Thyroid gland (tissue), 4 donors: ENCODE measurements around the gene TRAF3IP1. TPM values are rescaled to one million over a fixed set of nuclear protein-coding genes. Genes with fewer than 3 reads are reported as not detected.

Source experiments
- DNase-seq, 2 donors: peaks; one replicate each; pipeline ENCODE4 v3.0.0-alpha.2; 2019
- H3K27ac ChIP-seq, 3 donors: fragments of 200-600 bp; sonication (generic); 1 replicate in 2 of 3; 2 replicates in 1 of 3; pipeline ENCODE4 v1.5.1; 2016 to 2019; ENCODE audit warnings: mild to moderate bottlenecking in 1 of 3, moderate library complexity in 1 of 3
- H3K27me3 ChIP-seq: fragments of 200-600 bp; sonication (generic); one replicate; pipeline ENCODE4 v1.5.1; 2019
- H3K36me3 ChIP-seq, 2 donors: fragments of 200-600 bp; sonication (generic); one replicate each; pipeline ENCODE4 v1.5.1; 2016 to 2019
- H3K4me1 ChIP-seq, 2 donors: fragments of 200-600 bp; sonication (generic); one replicate each; pipeline ENCODE4 v1.5.1; 2017 to 2019
- H3K4me3 ChIP-seq, 3 donors: fragments of 200-600 bp; sonication (generic); replicated peaks in 1 of 3; 1 replicate in 2 of 3; 2 replicates in 1 of 3; pipeline ENCODE4 v1.5.1; 2016; ENCODE audit warnings: mild to moderate bottlenecking in 1 of 3
- H3K9me3 ChIP-seq: fragments of 200-600 bp; sonication (generic); one replicate; pipeline ENCODE4 v1.5.1; 2017
- POLR2A ChIP-seq, 2 donors: fragments of 450-650 bp; IDR thresholded peaks; one replicate each; pipeline ENCODE4 v1.6.1; 2017; ENCODE audit warnings: antibody characterized with exemption in 2 of 2, mild to moderate bottlenecking in 2 of 2, moderate library complexity in 1 of 2
- WGBS, 2 donors: methylation state at CpG; one replicate each; pipeline ENCODE4 v1.1.5; 2017; 5-methylcytosine and 5-hydroxymethylcytosine counted together
- intact Hi-C: fragments of 100-400 bp; cut with DNase I; formaldehyde crosslinking; loops from one replicate; pipeline ENCODE4 v1.15.1; 2023
- total RNA-seq, 4 donors: library from RNA; depleted of rRNA; stranded (reverse); fragments of >200 nt; gene quantifications; one replicate each; pipeline ENCODE4 v1.2.3, GENCODE V29; 2016
- TF ChIP-seq, protein P1 (sequence below), 6 experiments: fragments of 200-600 bp in 3 of 6; fragments of 450-650 bp in 3 of 6; sonication (generic) in 3 of 6; IDR thresholded peaks; one replicate each; pipeline ENCODE4 v1.5.1; 2016 to 2019; ENCODE audit warnings: antibody characterized with exemption in 6 of 6, mild to moderate bottlenecking in 2 of 6, inconsistent platforms in 1 of 6, moderate library complexity in 1 of 6

TRAF3IP1 gene
- total RNA-seq, 4 donors from 2014 or later, result 19.5 to 24.7 (median 22.2) TPM

DNA sequence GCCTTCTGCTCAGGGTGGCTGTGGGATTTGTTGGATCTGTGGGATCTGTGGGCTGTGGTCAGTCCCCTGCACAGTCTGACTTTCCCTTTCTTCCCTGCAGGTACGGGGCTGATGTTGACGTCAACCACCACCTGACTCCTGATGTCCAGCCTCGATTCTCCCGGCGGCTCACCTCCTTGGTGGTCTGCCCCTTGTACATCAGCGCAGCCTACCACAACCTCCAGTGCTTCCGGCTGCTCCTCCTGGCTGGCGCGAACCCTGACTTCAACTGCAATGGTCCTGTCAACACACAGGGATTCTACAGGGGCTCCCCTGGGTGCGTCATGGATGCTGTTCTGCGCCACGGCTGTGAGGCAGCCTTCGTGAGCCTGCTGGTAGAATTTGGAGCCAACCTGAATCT is 123.9 kb downstream of the TRAF3IP1 start:
- Histone ChIP-seq H3K4me1 (peaks cover 0 to under 1% of the 10 kb centered on the region in 2 donors), H3K4me3 (no peak overlapping the region), H3K36me3 (peaks cover 30 to 39% of the 10 kb centered on the region in 2 donors), H3K9me3 (no peaks in the 10 kb centered on the region), H3K27ac (no peak overlapping the region), H3K27me3 (no peaks in the 10 kb centered on the region)
- DNase-seq, result no peak
- TF ChIP-seq POLR2A (IDR thresholded peaks at IDR 0.05), result no peak
- TF ChIP-seq, protein P1, sequence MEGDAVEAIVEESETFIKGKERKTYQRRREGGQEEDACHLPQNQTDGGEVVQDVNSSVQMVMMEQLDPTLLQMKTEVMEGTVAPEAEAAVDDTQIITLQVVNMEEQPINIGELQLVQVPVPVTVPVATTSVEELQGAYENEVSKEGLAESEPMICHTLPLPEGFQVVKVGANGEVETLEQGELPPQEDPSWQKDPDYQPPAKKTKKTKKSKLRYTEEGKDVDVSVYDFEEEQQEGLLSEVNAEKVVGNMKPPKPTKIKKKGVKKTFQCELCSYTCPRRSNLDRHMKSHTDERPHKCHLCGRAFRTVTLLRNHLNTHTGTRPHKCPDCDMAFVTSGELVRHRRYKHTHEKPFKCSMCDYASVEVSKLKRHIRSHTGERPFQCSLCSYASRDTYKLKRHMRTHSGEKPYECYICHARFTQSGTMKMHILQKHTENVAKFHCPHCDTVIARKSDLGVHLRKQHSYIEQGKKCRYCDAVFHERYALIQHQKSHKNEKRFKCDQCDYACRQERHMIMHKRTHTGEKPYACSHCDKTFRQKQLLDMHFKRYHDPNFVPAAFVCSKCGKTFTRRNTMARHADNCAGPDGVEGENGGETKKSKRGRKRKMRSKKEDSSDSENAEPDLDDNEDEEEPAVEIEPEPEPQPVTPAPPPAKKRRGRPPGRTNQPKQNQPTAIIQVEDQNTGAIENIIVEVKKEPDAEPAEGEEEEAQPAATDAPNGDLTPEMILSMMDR (IDR thresholded peaks at IDR 0.05), result no peak
- intact Hi-C loops, result no loop called here
- WGBS, 2 donors, result 93 to 98% methylated on average over 13 of the region's 13 CpGs

DNA sequence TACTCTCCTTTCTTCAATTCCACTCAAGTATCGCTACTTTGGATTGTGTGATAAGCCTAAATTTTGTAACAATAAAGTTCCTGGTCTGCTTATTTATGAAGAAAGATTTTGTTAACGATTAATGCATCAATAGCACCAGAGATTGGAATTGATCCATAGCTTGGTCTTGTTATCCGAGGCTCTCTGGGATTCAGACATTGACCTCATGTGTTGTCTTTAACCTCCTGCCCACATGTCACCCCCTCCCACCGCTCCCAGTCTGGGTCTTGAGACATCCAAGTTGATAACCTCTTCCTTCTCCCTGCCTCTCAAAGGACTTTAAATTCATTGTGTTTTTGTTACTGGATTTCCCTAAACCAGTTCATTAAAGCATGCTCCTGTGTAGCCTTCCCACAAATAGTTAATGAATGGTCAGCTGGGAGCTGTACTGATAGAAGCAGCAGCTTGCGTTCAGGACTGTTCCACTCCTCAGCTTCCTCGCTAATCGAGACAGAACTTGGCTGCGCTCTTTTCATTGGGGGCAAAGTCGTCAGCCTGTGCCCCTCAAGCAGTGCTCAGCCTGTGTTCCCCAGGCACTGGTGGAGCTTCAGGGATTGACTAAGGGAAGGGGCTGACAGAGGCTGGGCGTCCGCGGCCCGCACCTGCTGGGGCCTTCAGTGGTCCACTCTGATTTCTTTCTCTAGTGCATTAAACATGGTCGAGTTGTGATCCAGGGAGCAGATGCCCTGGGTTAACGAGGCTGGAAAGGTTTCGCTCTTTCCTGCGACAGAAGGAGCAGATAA is 125.3 kb downstream of the TRAF3IP1 start:
- intact Hi-C loops, result no loop called here
- no peak overlapping the region for H3K4me3 ChIP-seq
- no peak for TF ChIP-seq POLR2A (IDR thresholded peaks at IDR 0.05)
- TF ChIP-seq, protein P1 (IDR thresholded peaks at IDR 0.05), result no peak
- H3K36me3 ChIP-seq, result peaks cover 30 to 41% of the 10 kb centered on the region in 2 donors
- no peaks in the 10 kb centered on the region for H3K27me3 ChIP-seq
- no peak overlapping the region for H3K27ac ChIP-seq
- WGBS, 2 donors, result 90 to 92% methylated on average over 17 of the region's 17 CpGs
- no peaks in the 10 kb centered on the region for H3K9me3 ChIP-seq
- H3K4me1 ChIP-seq, result no peaks in the 10 kb centered on the region
- no peak for DNase-seq

DNA sequence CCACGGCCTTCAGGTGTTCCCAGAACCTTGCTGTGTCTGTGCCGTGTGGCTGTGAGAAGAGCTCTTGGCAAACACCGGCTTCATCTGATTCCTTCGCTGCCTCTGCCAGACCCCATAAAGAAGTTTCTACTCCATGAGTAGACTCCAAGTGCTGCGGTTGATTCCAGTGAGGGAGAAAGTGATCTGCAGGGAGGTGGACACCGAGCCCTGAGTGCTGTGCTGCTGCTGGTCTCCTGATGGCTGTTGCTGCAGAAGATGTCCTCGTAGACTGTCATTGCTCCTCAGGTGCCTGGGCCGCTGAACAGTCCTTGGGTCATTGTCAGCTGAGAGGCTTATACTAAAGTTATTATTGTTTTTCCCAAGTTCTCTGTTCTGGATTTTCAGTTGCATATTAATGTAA is 126.1 kb downstream of the TRAF3IP1 start:
- peaks cover 30 to 42% of the 10 kb centered on the region in 2 donors for H3K36me3 ChIP-seq
- no peak for DNase-seq
- no peaks in the 10 kb centered on the region for H3K27me3 ChIP-seq
- TF ChIP-seq, protein P1 (IDR thresholded peaks at IDR 0.05), result no peak
- TF ChIP-seq POLR2A (IDR thresholded peaks at IDR 0.05), result no peak
- no peaks in the 10 kb centered on the region for H3K9me3 ChIP-seq
- intact Hi-C loops, result no loop called here
- H3K4me1 ChIP-seq, result no peaks in the 10 kb centered on the region
- 96 to 97% methylated on average over 8 of the region's 8 CpGs for WGBS, 2 donors
- no peak overlapping the region for H3K4me3 ChIP-seq
- no peak overlapping the region for H3K27ac ChIP-seq

DNA sequence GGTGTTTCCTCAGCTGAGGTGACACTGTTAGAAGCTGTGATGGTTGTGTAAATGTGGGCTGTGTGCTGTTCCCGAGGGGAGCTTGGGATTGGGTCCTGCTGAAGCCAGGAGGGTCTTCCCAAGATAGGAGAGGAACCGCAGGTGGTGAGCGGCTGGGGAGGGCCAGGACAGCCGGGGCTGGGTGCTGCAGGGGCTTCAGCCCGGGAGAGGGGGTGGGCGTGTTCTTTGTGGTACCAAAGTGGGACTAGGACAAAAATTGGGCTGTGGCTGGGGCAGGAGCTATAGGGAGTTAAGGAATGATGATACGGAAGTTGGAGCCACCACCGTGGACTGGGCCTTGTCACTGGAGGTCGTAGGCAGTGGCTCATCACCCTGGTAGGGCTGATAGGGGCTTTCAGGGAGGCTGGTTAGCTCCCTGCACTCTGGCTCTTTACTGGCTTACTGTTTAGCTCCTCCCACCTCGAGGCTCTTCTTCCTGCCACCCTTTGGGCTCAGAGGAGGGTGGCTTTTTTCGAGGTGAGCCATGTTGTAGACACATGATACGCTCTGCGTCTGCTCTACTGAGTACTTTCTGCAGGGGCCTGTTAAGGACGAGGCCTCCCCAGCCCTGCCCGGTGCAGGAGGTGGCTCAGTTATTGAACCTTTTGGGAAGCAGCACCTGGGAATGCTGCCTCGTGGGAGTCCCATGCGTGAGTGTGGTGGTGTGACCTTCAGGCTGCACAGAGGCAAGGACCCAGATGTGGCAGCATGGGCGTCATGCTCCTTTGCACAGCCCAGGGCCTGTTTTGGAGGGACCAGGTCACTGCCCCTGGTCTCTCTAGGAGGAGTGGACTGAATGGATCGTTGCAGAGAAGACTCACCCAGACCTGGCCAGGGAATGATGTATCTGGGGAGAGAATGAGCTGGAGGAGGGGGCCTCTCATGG is 128.0 kb downstream of the TRAF3IP1 start:
- DNase-seq, result no peak
- no peak overlapping the region for H3K27ac ChIP-seq
- TF ChIP-seq, protein P1 (IDR thresholded peaks at IDR 0.05), result no peak
- TF ChIP-seq POLR2A (IDR thresholded peaks at IDR 0.05), result no peak
- no peaks in the 10 kb centered on the region for H3K27me3 ChIP-seq
- H3K9me3 ChIP-seq, result no peaks in the 10 kb centered on the region
- H3K4me1 ChIP-seq, result no peaks in the 10 kb centered on the region
- intact Hi-C loops, result no loop called here
- WGBS, 2 donors, result 86 to 89% methylated on average over 17 of the region's 19 CpGs
- H3K4me3 ChIP-seq, result no peak overlapping the region
- peaks cover 30 to 42% of the 10 kb centered on the region in 2 donors for H3K36me3 ChIP-seq
